ENCODE measurements around the gene PHC2. TPM values are rescaled to one million over a fixed set of nuclear protein-coding genes. Genes with fewer than 3 reads are reported as not detected.

Gene PHC2
- total and polyA plus RNA-seq, 9 of the 15 experiments (the other 6 are each of a cell fraction or from before 2014, with no cell fraction given): 3.1 to 67.6 (median 34.6) TPM

DNA sequence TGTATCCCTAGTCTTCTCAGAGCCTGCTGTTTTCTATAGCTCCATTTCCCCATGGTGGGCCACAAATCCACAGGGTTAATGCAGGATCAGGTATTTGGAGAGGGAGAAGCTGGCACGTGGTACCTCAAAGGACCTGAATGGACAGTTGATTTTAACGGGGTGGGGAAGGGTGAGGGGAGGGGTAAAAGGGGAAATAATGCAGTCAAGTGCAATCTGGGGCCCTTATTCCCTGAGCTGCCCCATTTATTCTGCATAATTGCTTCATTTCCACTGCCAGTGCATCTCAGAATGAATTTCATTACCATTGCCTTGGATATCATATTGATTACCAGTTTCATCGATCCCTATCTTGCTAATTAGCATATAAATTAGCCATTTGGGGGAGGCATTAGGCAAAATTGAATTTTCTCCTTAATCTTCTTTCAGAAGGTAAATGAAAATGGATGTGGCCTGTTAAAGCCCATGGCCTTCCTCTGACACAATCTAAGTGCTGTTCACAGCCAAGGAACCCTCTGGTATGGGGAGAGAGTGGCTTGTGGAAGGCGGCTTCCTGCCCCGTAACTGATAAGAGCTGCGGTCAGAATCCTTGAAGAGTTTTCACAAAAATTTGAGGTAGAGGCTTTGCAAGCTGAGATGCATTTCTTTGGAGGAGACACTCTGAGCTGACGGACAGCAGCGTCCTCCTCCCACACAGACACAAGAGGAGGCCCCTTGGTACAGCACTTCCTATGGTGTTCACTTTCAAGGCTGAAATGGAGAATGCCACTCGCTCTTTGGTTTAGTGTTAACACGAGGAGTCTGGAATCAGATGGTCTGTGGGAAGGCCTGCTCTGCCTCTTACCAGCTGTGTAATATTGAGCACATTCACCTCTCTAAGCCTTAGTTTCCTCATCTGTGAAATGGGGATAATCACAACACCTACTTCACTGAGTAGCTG, 34.4 kb downstream of the PHC2 start (continued):
- no peak for TF ChIP-seq SRSF3 (IDR thresholded peaks at IDR 0.05; ENCODE audit: insufficient read depth, low read length)
- TF ChIP-seq MYC (IDR thresholded peaks at IDR 0.05; ENCODE audit: low read depth, low read length): no peak
- no peak for TF ChIP-seq MYC (CRISPR knock-in tag; IDR thresholded peaks at IDR 0.05; ENCODE audit: borderline replicate concordance, low read depth)
- peak; percentile 58; the same call in 1 of the 2 replicates for TF ChIP-seq NBN (IDR thresholded peaks at IDR 0.05; ENCODE audit: low read depth)
- TF ChIP-seq, protein P1, sequence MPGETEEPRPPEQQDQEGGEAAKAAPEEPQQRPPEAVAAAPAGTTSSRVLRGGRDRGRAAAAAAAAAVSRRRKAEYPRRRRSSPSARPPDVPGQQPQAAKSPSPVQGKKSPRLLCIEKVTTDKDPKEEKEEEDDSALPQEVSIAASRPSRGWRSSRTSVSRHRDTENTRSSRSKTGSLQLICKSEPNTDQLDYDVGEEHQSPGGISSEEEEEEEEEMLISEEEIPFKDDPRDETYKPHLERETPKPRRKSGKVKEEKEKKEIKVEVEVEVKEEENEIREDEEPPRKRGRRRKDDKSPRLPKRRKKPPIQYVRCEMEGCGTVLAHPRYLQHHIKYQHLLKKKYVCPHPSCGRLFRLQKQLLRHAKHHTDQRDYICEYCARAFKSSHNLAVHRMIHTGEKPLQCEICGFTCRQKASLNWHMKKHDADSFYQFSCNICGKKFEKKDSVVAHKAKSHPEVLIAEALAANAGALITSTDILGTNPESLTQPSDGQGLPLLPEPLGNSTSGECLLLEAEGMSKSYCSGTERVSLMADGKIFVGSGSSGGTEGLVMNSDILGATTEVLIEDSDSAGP (CRISPR knock-in tag; IDR thresholded peaks at IDR 0.05): no peak
- TF ChIP-seq SMAD2 (IDR thresholded peaks at IDR 0.05; ENCODE audit: low read depth, low read length): no peak
- TF ChIP-seq HNRNPUL1 (IDR thresholded peaks at IDR 0.05; ENCODE audit: low read length): no peak; the same call in 1 of the 2 replicates
- no peak for TF ChIP-seq C11orf30 (IDR thresholded peaks at IDR 0.05; ENCODE audit: low read depth)
- TF ChIP-seq, protein P2, sequence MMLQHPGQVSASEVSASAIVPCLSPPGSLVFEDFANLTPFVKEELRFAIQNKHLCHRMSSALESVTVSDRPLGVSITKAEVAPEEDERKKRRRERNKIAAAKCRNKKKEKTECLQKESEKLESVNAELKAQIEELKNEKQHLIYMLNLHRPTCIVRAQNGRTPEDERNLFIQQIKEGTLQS (IDR thresholded peaks at IDR 0.05): no peak
- TF ChIP-seq, protein P2 (CRISPR knock-in tag; conservative IDR thresholded peaks at IDR 0.05): 0 out of 2 replicates have a peak, but pooled peaks have one; percentile 58
- no peak for TF ChIP-seq FOXM1 (IDR thresholded peaks at IDR 0.05; ENCODE audit: low read depth)
- TF ChIP-seq FOXM1 (CRISPR knock-in tag; IDR thresholded peaks at IDR 0.05; ENCODE audit: low read depth): no peak
- TF ChIP-seq ZNF586 (CRISPR knock-in tag; conservative IDR thresholded peaks at IDR 0.05): no peak
- TF ChIP-seq MCM7 (IDR thresholded peaks at IDR 0.05): no peak
- peak; percentile 91 for TF ChIP-seq ARID1B (IDR thresholded peaks at IDR 0.05)
- peak; percentile 47 for TF ChIP-seq BRD9 (IDR thresholded peaks at IDR 0.05; ENCODE audit: low read depth, partially characterized antibody)
- no peak for TF ChIP-seq KAT2B (IDR thresholded peaks at IDR 0.05; ENCODE audit: low read depth, low read length)
- TF ChIP-seq HNRNPL (IDR thresholded peaks at IDR 0.05; ENCODE audit: low read depth, low read length): no peak
- TF ChIP-seq MED1 (CRISPR knock-in tag; IDR thresholded peaks at IDR 0.05; ENCODE audit: borderline replicate concordance): no peak
- no peak for TF ChIP-seq SREBF1 (IDR thresholded peaks at IDR 0.05; ENCODE audit: borderline replicate concordance, low read depth, low read length)
- TF ChIP-seq, protein P3, sequence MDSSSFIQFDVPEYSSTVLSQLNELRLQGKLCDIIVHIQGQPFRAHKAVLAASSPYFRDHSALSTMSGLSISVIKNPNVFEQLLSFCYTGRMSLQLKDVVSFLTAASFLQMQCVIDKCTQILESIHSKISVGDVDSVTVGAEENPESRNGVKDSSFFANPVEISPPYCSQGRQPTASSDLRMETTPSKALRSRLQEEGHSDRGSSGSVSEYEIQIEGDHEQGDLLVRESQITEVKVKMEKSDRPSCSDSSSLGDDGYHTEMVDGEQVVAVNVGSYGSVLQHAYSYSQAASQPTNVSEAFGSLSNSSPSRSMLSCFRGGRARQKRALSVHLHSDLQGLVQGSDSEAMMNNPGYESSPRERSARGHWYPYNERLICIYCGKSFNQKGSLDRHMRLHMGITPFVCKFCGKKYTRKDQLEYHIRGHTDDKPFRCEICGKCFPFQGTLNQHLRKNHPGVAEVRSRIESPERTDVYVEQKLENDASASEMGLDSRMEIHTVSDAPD (CRISPR knock-in tag; IDR thresholded peaks at IDR 0.05): no peak
- no peak for TF ChIP-seq ZNF707 (CRISPR knock-in tag; conservative IDR thresholded peaks at IDR 0.05)
- TF ChIP-seq TGIF2 (CRISPR knock-in tag; IDR thresholded peaks at IDR 0.05): no peak
- no peak for TF ChIP-seq TFAM (CRISPR knock-in tag; conservative IDR thresholded peaks at IDR 0.05)
- peak; percentile 98 for TF ChIP-seq ZNF79 (CRISPR knock-in tag; IDR thresholded peaks at IDR 0.05; ENCODE audit: low read depth)
- no peak for TF ChIP-seq PHB (CRISPR knock-in tag; IDR thresholded peaks at IDR 0.05)

All from K562 (cell line).